HG03457 (cell line): ENCODE measurements around the gene PACSIN3.

Experiments
- ATAC-seq: cut with Tn5 transposase; IDR thresholded peaks from one replicate; pipeline ENCODE4 v1.9.1; 2021; ENCODE audit warnings: moderate number of reproducible peaks; ENCODE audit not compliant: unreplicated experiment

Gene PACSIN3

GRCh38 chr11:47177229-47177845 is 8.9 kb downstream of the PACSIN3 start:
- ATAC-seq: peak; percentile 33

DNA sequence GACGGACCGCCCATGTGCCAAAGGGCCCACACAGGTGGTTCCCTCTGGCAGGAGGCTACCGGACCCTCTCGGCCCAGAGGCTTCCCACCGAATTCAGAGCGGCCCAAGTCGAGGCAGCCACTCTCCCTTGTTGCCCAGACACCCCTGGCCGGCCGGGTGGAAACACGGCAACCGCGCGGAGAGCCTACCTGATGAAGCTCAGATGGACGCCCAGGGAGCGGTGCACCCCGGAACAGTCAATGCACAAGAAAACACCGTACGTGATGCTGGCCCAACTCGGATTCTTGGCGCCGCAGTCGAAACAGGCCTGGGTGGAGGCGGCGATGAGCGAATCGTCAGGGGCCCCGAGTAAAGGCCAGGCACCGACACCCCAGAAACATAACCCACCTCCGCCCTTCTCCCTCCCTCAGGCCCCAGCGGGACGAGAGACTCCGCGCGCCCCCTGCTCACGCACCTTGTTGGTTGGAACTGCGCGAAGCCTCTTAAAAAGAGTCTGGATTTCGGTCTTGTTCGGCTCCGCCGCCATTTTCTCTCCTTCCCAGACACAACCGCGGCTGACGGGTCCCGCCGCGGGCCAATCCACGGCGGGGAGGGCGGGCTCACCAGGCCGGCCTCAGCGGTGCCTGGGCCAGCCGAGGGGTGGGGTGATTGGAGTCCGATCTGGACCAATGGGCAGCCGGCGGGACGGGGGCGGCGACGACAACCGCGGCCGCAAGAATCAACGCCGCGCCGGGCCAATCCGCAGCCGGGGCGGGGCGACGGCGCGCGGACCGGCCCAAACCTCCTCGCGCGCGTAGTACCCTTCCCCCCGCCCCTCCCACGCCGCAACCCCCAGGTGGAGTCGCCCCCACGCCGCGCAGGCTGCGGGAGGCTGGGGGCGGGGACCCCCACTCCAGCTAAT is 9.7 kb downstream of the PACSIN3 start, which contains the start of gene ARFGAP2:
ARFGAP2 (minus strand) TSS at position 552 of the 901 bp plus-strand sequence; CDS start at position 526, 26 bp downstream.
- ATAC-seq: peak; percentile 70

- ATAC-seq: no peak
These were observed 10.4 kb downstream of the PACSIN3 start for GRCh38 chr11:47175746-47176327.

- ATAC-seq: no peak
These were observed 13.4 kb downstream of the PACSIN3 start for GRCh38 chr11:47172740-47173336.

DNA sequence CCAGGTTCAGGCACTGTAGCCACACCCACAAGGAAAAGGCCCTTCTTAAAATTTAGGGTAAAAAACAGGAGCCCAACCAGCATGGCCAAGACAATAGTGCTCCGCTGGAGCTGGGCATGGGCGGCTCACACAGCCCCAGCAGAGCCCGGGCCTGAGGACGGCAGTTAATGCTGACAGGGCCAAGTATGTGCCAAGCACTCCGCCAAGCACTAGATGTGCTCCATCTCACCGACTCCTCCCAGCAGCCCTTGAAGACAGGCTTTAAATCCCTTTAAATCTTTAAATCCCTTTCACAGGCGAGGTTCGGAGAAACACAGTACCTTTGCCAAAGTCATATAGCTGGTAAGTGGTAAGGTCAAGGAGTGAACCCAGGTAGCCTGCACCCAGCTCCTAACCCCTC is 14.4 kb downstream of the PACSIN3 start:
- no peak for ATAC-seq

DNA sequence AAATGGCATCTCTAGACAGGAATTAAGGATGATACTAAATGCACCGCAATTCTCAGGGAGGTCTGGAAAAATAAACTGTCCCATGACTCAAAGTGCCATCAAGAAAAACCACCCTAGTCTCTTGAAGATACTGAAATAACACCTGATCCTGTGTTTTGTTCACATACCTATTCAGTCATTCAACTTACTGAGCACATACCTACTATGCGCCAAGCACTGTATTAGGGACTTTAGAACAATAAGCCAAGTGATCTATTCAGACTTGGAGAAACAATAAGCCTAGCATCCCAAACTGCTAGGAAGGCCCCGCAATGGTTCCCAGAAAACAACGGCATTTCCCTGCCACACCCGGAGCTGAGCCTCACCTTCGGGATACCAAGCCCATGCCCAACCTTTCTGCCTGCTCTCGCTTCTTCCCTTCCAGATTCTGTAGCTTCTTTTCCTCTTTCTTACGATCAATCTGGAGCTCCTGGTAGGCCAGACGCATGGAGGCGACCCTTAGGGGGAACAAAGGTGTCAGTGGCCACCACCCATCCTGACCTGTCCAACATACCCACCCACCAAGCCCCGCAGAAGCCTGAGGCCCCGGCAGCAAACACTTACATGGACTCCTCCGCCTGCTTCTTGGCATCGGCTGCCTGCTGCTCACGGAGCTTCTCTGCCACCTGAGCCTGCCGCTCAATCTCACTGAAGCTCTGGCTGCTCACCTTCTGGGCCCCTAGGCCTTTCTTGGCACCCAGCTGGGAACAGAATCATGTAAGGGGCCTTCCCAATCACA is 15.0 kb downstream of the PACSIN3 start:
- no peak for ATAC-seq

DNA sequence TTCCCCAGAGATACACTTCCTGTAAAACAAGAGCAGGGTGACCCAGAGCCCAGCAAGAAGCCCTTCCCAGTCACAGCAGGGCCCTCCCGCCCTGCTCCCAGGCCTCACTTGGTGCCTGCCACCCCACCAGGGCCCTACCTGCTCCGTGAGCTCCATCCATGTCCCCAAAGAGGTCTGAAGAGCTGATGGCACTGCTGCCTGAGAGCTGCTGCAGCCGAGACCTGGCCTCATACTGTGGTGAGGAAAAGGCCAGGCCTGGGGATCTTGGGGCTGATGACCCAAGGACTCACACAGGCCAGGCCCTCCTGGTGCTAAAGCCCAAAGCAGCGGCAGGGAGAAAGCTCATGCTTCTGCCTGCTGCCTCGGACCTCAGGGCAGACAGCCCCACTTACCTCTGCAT is 19.9 kb downstream of the PACSIN3 start:
- no peak for ATAC-seq

- ATAC-seq: no peak
These were observed 20.9 kb downstream of the PACSIN3 start for GRCh38 chr11:47165253-47165840.

- no peak for ATAC-seq
These were observed 21.9 kb downstream of the PACSIN3 start for GRCh38 chr11:47164321-47164720.

DNA sequence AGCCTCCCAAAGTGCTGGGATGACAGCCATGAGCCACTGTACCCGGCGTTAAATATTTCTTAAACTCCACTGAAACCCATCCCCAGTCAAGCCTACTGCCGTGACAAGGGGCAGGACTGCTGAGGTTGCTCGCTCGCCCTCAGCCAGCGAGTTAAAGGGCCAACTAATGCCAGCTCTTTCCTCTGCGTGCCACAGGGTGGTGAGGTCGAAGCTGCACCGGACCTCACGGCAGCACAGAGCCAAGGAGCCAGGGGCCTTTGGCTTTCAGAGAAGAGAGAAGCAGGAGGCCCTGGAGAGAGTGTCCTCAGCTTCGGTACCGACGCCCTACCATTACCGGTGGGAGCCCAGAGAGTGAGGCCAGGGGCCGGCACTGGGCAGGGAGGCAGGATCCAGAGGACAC is 22.3 kb downstream of the PACSIN3 start:
- ATAC-seq: no peak

- no peak for ATAC-seq
These were observed 23.0 kb downstream of the PACSIN3 start for GRCh38 chr11:47163193-47163592.

DNA sequence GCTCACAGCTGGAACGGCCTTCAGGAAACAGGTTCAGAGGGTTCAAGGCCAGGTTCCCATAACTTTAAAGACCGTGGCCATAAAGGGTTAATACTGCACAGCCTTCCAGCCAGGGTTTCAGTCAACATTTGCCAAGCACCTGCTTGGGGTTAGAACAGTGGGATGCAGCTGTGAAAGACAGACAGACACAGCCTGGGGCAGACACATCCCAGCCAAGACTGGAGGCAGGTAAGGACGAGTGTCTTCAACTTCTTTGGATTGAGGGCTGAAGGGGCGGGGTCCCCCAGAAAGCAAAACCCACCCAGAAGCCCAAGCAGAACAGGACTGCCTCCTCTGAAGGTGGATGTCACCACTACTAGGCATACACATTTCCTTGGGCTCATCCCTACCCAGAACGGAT is 23.8 kb downstream of the PACSIN3 start:
- no peak for ATAC-seq

DNA sequence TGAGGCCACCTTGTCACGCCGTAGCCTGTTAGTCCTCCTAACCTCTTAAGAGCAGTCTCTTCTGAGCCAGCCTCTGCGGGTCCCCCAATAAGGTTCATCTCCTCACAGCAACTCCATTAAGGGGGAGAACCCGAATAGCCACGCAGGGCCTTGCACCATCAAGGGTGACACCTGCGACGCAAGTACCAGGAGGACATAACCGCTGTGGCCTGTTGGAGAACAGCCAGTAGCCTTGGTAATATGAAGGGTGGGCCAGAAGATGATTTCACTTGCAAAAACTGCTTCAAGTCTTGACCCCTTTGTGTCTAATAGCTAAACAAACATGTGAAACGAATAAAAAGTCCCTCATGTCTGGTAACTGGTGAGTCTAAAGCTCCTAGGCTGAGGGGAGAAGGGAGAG is 24.3 kb downstream of the PACSIN3 start:
- no peak for ATAC-seq

GRCh38 chr11:47161134-47161854 is 24.9 kb downstream of the PACSIN3 start:
- no peak for ATAC-seq

GRCh38 chr11:47160753-47161133 is 25.5 kb downstream of the PACSIN3 start:
- no peak for ATAC-seq

DNA sequence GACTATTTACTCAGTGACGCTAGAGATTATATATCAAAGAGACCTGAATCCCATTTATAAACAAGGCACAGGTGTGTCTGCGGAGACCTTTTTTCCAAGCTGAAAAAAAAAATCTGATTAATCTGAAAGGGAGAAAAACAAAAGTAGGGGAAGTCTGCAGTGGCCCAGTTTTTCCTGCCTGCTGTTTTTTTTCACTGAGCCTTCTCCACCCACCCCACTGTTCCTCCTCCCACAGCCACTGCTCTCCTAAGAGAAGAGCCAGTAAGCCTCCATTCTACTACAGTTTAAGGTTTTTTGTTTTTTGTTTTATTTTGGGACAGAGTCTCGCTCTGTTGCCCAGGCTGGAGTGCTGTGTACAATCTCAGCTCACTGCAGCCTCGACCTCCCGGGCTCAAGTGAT is 28.0 kb downstream of the PACSIN3 start:
- no peak for ATAC-seq

- no peak for ATAC-seq
These were observed 28.4 kb downstream of the PACSIN3 start for GRCh38 chr11:47157805-47158204.

DNA sequence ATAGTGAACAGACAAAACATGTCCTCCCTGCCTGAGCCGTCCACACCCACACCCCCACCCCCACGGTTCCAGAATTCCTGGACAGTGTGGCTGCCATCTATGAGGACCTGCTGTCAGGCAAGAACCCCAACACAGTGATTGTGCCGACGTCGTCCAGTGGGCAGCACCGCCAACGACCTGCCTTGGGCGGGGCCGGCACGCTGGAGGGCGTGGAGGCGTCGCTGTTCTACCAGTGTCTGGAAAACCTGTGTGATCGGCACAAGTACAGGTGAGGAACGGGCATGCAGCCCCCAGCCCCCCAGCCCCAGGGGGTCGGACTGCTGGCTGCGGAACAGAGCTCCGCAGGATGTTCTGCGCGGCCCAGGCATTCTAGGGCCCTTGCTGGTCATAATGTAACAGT is 29.3 kb downstream of the PACSIN3 start:
- ATAC-seq: no peak

- no peak for ATAC-seq
These were observed 29.9 kb downstream of the PACSIN3 start for GRCh38 chr11:47156333-47156732.

DNA sequence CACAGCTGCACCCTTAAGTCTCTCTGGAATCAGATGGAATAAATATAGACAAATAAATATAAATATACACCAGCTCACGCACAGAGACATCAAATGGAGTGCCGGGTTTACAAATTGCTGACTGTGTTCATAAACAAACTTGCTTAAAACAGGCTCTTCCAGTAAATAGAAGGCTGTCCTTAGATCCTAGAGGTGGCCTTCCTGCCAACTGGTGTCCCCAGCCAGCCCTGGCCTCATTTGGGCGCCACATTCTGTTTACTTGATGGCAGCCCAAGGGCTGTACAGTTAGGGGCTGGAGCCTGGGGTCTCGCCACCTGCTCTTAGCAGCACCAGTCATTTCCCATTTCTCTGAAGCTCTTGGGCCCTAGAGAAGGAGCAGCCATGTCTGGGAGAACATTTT is 30.4 kb downstream of the PACSIN3 start:
- ATAC-seq: no peak
